Astrocyte (in vitro differentiated cells and primary cell): ENCODE results near the gene CACNA1E. TPM values are rescaled to one million over a fixed set of nuclear protein-coding genes. Genes with fewer than 3 reads are reported as not detected.

ENCODE experiments used
- DNase-seq: peaks from one replicate; pipeline ENCODE4 v3.0.0-alpha.2; 2010; ENCODE audit warnings: low read depth
- FAIRE-seq: peaks from 2 replicates; lab custom pipeline; 2011; peaks lifted over from hg19 to GRCh38; lab: Jason Lieb, UNC
- H2AFZ ChIP-seq: 2 replicates; pipeline ENCODE4 v1.6.0; 2012; ENCODE audit warnings: low read depth, low read length, inconsistent platforms
- H3K27ac ChIP-seq: 2 replicates; pipeline ENCODE4 v1.5.1; 2011; ENCODE audit warnings: low read depth, low read length, inconsistent platforms
- H3K27me3 ChIP-seq: 2 replicates; pipeline ENCODE4 v1.6.0; 2011; ENCODE audit warnings: low read length, inconsistent platforms; ENCODE audit not compliant: insufficient read depth
- H3K36me3 ChIP-seq: 2 replicates; pipeline ENCODE4 v1.5.1; 2011; ENCODE audit warnings: low read length, inconsistent platforms; ENCODE audit not compliant: insufficient read depth
- H3K4me1 ChIP-seq: 2 replicates; pipeline ENCODE4 v1.5.1; 2011; ENCODE audit warnings: low read length, inconsistent platforms; ENCODE audit not compliant: insufficient read depth
- H3K4me2 ChIP-seq: 2 replicates; pipeline ENCODE4 v1.6.0; 2012; ENCODE audit warnings: low read length, inconsistent platforms
- H3K4me3 ChIP-seq: 2 replicates; pipeline ENCODE4 v1.5.1; 2011; ENCODE audit warnings: low read depth, mild to moderate bottlenecking, low read length, inconsistent platforms; ENCODE audit not compliant: insufficient read depth
- H3K79me2 ChIP-seq: 2 replicates; pipeline ENCODE4 v1.6.0; 2012; ENCODE audit warnings: mild to moderate bottlenecking, low read length, inconsistent platforms; ENCODE audit not compliant: insufficient read depth
- H3K9ac ChIP-seq: 2 replicates; pipeline ENCODE4 v1.6.0; 2012; ENCODE audit warnings: mild to moderate bottlenecking, low read length, inconsistent platforms
- H3K9me3 ChIP-seq: 2 replicates; pipeline ENCODE4 v1.5.1; 2012; ENCODE audit warnings: low read depth, mild to moderate bottlenecking, low read length, inconsistent platforms; ENCODE audit not compliant: insufficient read depth
- H4K20me1 ChIP-seq: 2 replicates; pipeline ENCODE4 v1.6.0; 2012; ENCODE audit warnings: low read length, inconsistent platforms; ENCODE audit not compliant: insufficient read depth
- H3K27ac Mint-ChIP-seq: one replicate; pipeline ENCODE4 v1.8.0; 2021; ENCODE audit warnings: mild to moderate bottlenecking, mixed read lengths; ENCODE audit not compliant: unreplicated experiment
- H3K27me3 Mint-ChIP-seq: one replicate; pipeline ENCODE4 v1.8.0; 2021; ENCODE audit warnings: low read depth, mixed read lengths; ENCODE audit not compliant: unreplicated experiment
- H3K36me3 Mint-ChIP-seq: one replicate; pipeline ENCODE4 v1.8.0; 2021; ENCODE audit warnings: low read depth, mixed read lengths; ENCODE audit not compliant: unreplicated experiment
- H3K4me1 Mint-ChIP-seq: one replicate; pipeline ENCODE4 v1.8.0; 2021; ENCODE audit warnings: low read depth, mixed read lengths; ENCODE audit not compliant: unreplicated experiment
- H3K4me3 Mint-ChIP-seq: one replicate; pipeline ENCODE4 v1.8.0; 2021; ENCODE audit warnings: mild to moderate bottlenecking, moderate library complexity, mixed read lengths; ENCODE audit not compliant: unreplicated experiment
- H3K9me3 Mint-ChIP-seq: one replicate; pipeline ENCODE4 v1.8.0; 2021; ENCODE audit warnings: mild to moderate bottlenecking, mixed read lengths; ENCODE audit not compliant: unreplicated experiment
- CTCF ChIP-seq: IDR thresholded peaks from 2 replicates; pipeline ENCODE4 v1.5.1; 2011; ENCODE audit warnings: low read depth, mild to moderate bottlenecking, inconsistent platforms, low read length, moderate library complexity; ENCODE audit not compliant: insufficient read depth
- EZH2 ChIP-seq: IDR thresholded peaks from 2 replicates; pipeline ENCODE4 v1.6.1; 2012; ENCODE audit warnings: mild to moderate bottlenecking, low read length, inconsistent platforms; ENCODE audit not compliant: insufficient read depth
- total RNA-seq: library from RNA; stranded (reverse); gene quantifications from 2 replicates; pipeline ENCODE4 v1.2.1, GENCODE V29; 2021

CACNA1E gene
- total RNA-seq, 1 donor from 2014 or later: 0.07 TPM

- no peak overlapping the region for H3K27ac ChIP-seq
- no peaks in the 10 kb centered on the region for H4K20me1 ChIP-seq
- peaks cover 9% of the 10 kb centered on the region for H3K9me3 Mint-ChIP-seq
- H3K4me3 Mint-ChIP-seq: no peak overlapping the region
- H3K4me2 ChIP-seq: no peak overlapping the region
- DNase-seq: no peak
- H3K4me1 Mint-ChIP-seq: peaks cover 12% of the 10 kb centered on the region
- no peaks in the 10 kb centered on the region for H3K4me1 ChIP-seq
- H3K27me3 ChIP-seq: no peaks in the 10 kb centered on the region
- H3K79me2 ChIP-seq: no peaks in the 10 kb centered on the region
- H3K4me3 ChIP-seq: no peak overlapping the region
- no peak overlapping the region for H3K9ac ChIP-seq
- H3K9me3 ChIP-seq: no peaks in the 10 kb centered on the region
- H3K36me3 Mint-ChIP-seq: no peaks in the 10 kb centered on the region
- H3K36me3 ChIP-seq: no peaks in the 10 kb centered on the region
- no peak overlapping the region for H3K27ac Mint-ChIP-seq
- TF ChIP-seq EZH2: no peak
- no peak for TF ChIP-seq CTCF
- H2AFZ ChIP-seq: no peak overlapping the region
- H3K27me3 Mint-ChIP-seq: no peaks in the 10 kb centered on the region
- no peak for FAIRE-seq
These were observed 37.9 kb upstream of the CACNA1E start for GRCh38 chr1:181445436-181445835.

GRCh38 chr1:181448461-181448860 is 34.9 kb upstream of the CACNA1E start:
- Mint-ChIP-seq H3K27ac (no peak overlapping the region), H3K4me1 (peaks cover 4% of the 10 kb centered on the region), H3K9me3 (peaks cover 11% of the 10 kb centered on the region), H3K4me3 (no peak overlapping the region), H3K27me3 (no peaks in the 10 kb centered on the region), H3K36me3 (no peaks in the 10 kb centered on the region)
- Histone ChIP-seq H3K27me3 (no peaks in the 10 kb centered on the region), H3K79me2 (no peaks in the 10 kb centered on the region), H3K36me3 (no peaks in the 10 kb centered on the region), H3K27ac (no peak overlapping the region), H3K4me1 (no peaks in the 10 kb centered on the region), H3K4me3 (no peak overlapping the region), H3K9ac (no peak overlapping the region), H3K4me2 (no peak overlapping the region), H3K9me3 (no peaks in the 10 kb centered on the region), H4K20me1 (no peaks in the 10 kb centered on the region), H2AFZ (no peak overlapping the region)
- FAIRE-seq: no peak
- DNase-seq: no peak
- TF ChIP-seq EZH2 (no peak), CTCF (no peak)

GRCh38 chr1:181451661-181452230 is 31.6 kb upstream of the CACNA1E start:
- Mint-ChIP-seq H3K27me3 (peaks cover 5% of the 10 kb centered on the region), H3K27ac (no peak overlapping the region), H3K9me3 (peaks cover 9% of the 10 kb centered on the region), H3K4me1 (no peaks in the 10 kb centered on the region), H3K4me3 (no peak overlapping the region), H3K36me3 (no peaks in the 10 kb centered on the region)
- Histone ChIP-seq H3K9ac (no peak overlapping the region), H3K27me3 (no peaks in the 10 kb centered on the region), H3K79me2 (no peaks in the 10 kb centered on the region), H3K9me3 (no peaks in the 10 kb centered on the region), H3K27ac (no peak overlapping the region), H4K20me1 (no peaks in the 10 kb centered on the region), H2AFZ (no peak overlapping the region), H3K4me1 (no peaks in the 10 kb centered on the region), H3K36me3 (no peaks in the 10 kb centered on the region), H3K4me3 (no peak overlapping the region), H3K4me2 (no peak overlapping the region)
- no peak for DNase-seq
- FAIRE-seq: no peak
- TF ChIP-seq EZH2 (no peak), CTCF (no peak)
